ENCODE results near the gene CLTA.
"Not testable (repeated sequence)": the region's sequence is repeated elsewhere in the genome, so short reads cannot be mapped to it uniquely, and the experiment has no call there.

CLTA gene

GRCh38 chr9:36159509-36159908 is 31.2 kb upstream of the CLTA start:
- not testable (repeated sequence) for DNase-seq

DNA sequence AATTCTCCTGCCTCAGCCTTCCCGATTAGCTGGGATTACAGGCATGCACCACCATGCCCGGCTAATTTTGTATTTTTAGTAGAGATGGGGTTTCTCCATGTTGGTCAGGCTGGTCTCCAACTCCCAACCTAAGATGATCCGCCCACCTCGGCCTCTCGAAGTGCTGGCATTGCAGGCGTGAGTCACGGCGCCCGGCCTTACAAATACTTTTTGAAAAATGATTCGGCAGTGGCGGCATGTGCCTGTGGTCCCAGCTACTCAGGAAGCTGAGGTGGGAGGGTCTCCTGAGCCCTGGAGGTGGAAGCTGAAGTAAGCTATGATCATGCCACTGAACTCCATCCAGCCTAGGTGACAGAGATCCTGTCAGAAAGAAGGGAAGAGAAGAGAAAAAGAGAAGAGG is 30.6 kb upstream of the CLTA start:
- DNase-seq: not testable (repeated sequence)

- no peak for DNase-seq
These were observed 29.5 kb upstream of the CLTA start for GRCh38 chr9:36161187-36161586.

GRCh38 chr9:36162211-36162738 is 28.4 kb upstream of the CLTA start:
- DNase-seq: no peak

DNA sequence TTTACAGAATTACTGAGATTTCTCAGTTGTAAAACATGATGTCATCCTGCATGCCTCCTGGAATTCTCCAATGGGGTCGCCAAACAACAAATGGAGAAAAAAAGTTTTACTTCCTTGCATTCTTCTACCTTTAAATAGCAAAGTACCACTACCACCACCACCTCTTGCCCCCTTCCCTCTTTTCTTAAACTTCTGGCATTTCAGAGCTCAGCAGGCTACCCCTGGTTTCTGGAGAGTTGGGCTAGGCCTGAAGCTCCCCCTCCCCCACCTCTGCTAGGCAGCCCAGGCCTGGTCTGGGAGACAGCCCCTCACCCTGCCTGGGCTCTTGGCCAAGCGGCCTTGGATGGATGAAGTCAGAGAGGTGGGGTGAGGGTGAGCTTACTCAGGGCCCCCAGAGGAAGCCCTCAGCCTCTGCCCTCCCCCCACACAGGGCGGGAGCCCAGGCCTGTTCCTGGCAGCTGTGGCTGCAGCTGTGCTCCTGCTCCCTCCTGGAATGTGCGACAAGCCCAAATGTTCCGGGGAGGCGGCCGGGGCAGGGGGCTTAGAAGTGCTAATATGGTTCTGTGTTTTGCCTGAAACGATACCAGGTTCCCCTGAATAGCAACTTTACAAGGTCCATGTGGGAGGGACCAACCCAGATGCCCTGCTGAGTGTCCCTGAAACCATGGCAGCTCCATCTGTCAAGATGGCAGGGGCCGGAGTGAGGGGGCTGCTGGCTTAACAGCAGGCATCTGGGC is 27.5 kb upstream of the CLTA start:
- DNase-seq: no peak

DNA sequence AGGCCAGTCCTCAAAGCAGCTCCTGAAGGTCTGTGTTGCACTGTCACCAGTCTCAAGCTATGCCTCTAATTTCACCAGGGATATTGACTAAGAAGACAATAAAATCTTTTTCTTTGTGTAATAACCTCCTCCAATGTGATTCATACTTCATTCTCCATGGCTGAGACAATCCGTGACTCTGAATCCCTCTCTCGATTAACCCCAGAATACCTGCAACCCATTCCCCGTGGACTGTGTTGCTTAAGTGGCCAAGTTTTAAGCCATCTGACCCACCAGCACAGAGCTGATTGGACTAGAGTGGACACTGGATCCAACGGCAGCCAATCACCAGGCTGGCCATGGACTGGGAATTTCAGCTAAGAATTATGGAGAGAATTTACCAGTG is 26.9 kb upstream of the CLTA start:
- DNase-seq: no peak

DNA sequence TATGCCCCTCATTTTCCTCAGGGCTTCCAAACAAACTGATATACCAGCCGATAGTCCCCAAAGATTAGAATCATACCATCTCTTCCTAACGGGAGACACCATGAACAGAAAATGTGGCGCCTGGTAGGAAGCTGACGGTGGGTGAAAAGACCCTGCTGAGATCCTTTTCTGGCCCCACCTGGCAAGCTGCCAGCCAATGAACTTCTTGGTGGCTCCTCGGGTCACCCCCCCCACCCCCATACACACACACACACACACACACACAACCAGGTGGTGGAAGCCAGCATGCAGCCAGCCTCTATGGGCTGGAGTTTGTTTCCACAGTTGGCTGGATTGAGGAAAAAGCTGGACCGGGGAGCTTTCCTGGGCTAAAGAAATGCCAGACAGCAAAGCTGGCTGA is 26.3 kb upstream of the CLTA start:
- no peak for DNase-seq

GRCh38 chr9:36164989-36165388 is 25.7 kb upstream of the CLTA start:
- DNase-seq: no peak

DNA sequence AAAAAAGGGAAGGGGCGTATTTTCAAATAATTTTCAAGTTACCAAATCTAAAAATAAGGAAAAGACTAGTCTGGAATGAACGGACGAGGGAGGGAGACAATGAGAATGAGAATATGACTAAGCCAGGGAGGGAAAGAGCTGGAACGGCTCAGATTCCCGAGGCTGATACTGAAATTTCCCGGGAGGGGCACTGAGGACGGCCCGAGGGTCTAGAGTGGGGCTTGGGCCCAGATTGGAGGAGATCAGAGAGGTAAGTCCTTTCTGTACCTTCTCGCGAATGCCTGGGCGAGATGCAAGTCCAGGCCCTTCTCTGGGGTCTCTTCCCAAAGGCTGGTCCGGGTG is 24.9 kb upstream of the CLTA start:
- DNase-seq: no peak

DNA sequence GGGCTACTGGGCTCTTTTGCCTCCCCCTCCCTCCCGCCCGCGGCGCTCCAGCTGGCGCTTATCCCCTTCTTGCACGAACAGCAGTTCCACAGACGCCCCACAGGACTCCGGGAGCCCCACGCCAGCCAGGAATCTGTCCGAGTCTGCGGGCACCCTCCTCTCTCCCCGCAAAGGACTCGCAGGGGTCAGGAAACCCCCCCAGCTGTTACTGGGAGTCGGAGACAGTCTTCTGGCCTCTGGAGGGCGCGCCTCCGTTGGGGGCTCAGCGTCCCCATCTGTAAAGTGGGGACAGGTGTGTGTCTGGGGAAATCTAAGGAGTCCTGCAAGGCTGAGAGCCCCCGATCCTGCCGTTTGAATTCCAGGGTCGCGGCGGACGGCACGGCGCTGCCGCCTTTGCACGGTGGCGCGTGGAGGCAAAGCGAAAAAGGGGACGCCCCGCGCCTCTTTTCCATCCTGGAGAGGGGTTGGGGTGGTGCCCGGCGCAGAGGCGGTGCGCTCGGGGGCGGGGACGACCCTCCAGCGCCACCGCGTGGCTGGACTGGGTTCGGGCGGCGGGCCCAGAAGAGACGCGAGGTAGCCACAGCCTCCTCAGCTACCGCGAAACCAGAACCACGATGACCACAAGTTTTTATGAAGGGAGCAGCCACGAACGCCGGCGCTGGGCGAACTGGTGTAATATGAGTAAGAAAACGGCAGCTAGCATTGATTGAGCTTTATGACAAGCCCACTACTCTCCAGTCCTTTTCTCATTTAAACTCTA is 24.4 kb upstream of the CLTA start:
- peak; percentile 96 for DNase-seq

- no peak for DNase-seq
These were observed 21.6 kb upstream of the CLTA start, which contains the start of gene CCIN for GRCh38 chr9:36169166-36169565. Gene CCIN (plus strand): TSS chr9:36169388. CDS start chr9:36169503, 115 bp downstream.

DNA sequence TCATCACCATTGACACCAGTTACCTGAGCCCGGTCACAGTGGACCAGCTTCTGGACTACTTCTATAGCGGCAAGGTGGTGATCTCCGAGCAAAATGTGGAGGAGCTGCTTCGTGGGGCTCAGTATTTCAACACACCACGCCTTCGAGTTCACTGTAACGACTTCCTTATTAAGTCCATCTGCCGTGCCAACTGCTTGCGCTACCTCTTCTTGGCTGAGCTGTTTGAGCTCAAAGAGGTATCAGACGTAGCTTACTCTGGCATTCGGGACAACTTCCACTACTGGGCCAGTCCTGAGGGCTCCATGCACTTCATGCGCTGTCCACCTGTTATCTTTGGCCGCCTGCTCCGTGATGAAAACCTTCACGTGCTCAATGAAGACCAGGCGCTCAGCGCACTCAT is 21.0 kb upstream of the CLTA start:
- no peak for DNase-seq

- no peak for DNase-seq
These were observed 20.2 kb upstream of the CLTA start for GRCh38 chr9:36170531-36170930.

- DNase-seq: no peak
These were observed 16.9 kb upstream of the CLTA start for GRCh38 chr9:36173861-36174260.

- no peak for DNase-seq
These were observed 16.4 kb upstream of the CLTA start for GRCh38 chr9:36174271-36174670.

- no peak for DNase-seq
These were observed 16.0 kb upstream of the CLTA start for GRCh38 chr9:36174731-36175130.

GRCh38 chr9:36175209-36175608 is 15.5 kb upstream of the CLTA start:
- DNase-seq: not testable (repeated sequence)

DNA sequence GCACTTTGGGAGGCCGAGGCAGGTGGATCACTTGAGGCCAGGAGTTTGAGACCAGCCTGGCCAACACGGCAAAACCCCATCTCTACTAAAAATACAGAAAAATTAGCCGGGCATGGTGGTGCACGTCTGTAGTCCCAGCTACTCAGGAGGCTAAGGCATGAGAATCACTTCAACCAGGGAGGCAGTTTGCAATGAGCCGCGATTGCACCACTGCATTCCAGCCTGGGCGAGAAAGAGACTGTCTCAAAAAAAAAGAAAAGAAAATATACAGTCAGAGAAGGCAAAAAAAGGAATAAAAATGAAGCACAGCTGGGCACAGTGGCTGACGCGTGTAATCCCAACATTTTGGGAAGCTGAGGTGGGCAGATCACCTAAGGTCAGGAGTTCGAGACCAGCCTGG is 14.2 kb upstream of the CLTA start:
- not testable (repeated sequence) for DNase-seq

GRCh38 chr9:36177571-36177970 is 13.2 kb upstream of the CLTA start:
- no peak for DNase-seq

DNA sequence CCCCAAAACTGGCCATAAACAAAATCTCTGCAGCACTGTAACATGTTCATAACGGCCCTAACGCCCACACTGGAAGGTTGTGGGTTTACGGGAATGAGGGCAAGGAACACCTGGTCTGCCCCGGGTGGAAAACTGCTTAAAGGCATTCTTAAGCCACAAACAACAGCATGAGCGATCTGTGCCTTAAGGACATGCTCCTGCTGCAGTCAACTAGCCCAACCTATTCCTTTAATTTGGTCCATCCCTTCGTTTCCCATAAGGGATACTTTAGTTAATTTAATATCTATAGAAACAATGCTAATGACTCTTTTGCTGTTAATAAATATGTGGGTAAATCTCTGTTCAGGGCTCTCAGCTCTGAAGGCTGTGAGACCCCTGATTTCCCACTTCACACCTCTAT is 10.5 kb upstream of the CLTA start:
- not testable (repeated sequence) for DNase-seq

DNA sequence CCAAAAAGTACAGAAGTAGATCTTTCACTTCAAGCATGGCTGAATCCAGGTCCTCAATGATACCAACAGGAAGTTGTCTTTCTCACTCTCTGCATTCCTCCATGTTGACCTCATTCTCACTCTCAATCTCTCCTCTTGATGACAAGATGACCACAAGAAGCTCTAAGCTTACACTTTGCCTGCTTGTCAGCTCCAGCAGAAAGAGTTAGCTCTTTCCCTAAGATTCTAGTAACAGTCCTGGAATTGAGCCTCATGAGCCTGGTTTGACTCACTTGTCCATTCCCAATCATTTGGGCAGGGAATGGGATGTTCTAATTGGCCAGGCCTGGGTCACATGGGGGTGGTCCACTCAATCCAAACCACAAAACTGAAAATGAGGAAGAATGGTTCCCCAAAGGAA is 3.3 kb upstream of the CLTA start:
- no peak for DNase-seq

- no peak for DNase-seq
These were observed 2.5 kb upstream of the CLTA start for GRCh38 chr9:36188212-36188611.

- no peak for DNase-seq
These were observed 745 bp upstream of the CLTA start for GRCh38 chr9:36189976-36190375.

DNA sequence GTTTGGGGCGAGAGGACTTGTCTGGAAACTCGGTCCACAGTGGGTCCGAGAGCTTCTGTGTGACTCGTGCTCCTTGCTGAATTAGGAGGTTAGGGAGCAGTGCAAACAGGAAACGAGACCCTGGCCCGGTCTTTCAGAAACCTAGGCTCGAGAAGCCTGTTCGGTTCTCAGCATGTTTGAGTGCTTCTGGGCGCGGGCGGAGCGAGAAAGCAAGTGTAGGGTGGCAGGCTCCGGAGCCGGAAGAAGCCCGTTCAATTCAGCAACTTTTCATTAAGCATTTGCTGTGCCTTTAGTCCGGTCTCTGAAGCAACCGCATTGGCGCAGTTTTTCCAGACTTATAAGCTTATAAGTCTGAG is 547 bp downstream of the CLTA start:
- no peak for DNase-seq

DNA sequence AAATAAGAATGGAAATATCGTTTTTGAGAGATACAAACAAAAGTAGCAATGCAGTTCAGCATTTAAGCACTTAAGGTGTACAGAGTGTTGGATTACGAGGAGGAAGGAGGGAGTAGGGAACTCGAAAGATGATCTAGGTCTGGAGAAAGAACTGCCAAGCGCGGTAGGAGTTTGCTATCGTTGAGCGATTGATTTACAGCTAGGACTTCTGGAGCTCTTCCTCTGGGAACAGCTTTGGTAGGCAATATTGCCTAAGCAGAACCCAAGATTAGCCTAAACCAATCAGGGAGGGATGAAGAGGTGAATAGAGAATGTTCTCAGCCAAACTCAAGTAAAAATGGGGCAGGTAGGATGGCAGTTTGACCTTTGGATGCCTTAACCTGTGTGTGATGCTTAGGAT is 965 bp downstream of the CLTA start:
- no peak for DNase-seq
